Non-pigmented ciliary epithelial cell (primary cell): ENCODE data around the gene UBTD2.
"Not testable (repeated sequence)": the region's sequence is repeated elsewhere in the genome, so short reads cannot be mapped to it uniquely, and the experiment has no call there.

ENCODE experiments used
- DNase-seq: peaks from one replicate; pipeline ENCODE4 v3.0.0-alpha.2; 2010; ENCODE audit warnings: low read depth

UBTD2 gene

GRCh38 chr5:172248637-172249036, 34.9 kb downstream of the UBTD2 start:
- DNase-seq, result no peak

DNA sequence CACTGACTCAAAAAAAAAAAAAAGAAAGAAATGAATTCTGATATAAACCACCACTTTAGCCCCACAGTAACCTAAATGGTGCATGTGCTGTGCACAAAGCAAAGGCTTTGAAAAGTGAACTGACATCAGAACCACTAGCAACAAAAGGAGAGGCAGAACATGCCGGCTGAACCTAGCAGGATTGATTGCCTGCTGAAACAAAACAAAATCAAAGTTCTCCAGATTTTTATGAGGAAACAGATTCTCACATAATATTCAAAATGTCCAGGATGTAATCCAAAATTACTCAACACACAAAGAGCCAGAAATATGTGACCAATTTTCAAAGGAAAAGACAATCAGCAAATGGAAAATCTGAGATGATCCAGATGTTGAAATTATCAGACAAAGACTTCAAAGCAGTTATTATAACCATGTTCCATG, 37.9 kb downstream of the UBTD2 start:
- no peak for DNase-seq

DNA sequence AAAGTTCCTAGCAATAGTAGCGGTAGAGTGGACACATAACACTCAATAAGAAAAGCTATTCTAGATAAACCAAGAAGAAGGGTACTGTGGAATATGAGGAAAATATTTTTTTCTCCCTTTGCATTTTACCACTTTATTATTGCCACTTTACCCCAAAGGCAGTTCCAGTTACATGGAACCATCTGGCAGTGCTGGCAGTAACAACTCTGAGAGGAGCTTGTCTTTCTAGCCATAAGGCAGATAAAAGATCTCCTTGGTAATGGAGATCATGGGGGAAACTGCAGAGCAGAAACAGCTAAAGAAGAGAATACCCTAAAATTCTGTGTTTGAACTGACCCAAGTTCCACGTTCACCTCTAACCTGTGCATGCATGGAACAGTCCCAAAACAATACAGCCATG, 38.5 kb downstream of the UBTD2 start:
- no peak for DNase-seq

DNA sequence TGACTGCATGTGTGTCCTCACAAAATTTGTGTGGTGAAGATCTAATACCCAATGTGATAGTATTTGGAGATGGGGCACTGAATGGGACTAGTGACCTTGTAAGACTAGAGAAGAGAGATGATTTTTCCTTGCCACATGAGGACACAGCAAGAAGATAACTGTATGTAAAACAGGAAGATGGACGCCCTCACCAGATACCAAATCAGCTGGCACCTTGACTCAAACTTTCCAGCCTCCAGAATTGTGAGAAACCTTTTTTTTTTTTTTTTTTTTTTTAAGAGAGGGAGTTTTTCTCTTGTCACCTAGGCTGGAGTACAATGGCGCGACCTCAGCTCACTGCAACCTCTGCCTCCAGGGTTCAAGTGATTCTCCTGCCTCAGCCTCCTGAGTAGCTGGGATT, 40.3 kb downstream of the UBTD2 start:
- DNase-seq, result no peak

GRCh38 chr5:172238334-172238733, 45.2 kb downstream of the UBTD2 start:
- no peak for DNase-seq

GRCh38 chr5:172235827-172236736, 47.5 kb downstream of the UBTD2 start:
- no peak for DNase-seq

DNA sequence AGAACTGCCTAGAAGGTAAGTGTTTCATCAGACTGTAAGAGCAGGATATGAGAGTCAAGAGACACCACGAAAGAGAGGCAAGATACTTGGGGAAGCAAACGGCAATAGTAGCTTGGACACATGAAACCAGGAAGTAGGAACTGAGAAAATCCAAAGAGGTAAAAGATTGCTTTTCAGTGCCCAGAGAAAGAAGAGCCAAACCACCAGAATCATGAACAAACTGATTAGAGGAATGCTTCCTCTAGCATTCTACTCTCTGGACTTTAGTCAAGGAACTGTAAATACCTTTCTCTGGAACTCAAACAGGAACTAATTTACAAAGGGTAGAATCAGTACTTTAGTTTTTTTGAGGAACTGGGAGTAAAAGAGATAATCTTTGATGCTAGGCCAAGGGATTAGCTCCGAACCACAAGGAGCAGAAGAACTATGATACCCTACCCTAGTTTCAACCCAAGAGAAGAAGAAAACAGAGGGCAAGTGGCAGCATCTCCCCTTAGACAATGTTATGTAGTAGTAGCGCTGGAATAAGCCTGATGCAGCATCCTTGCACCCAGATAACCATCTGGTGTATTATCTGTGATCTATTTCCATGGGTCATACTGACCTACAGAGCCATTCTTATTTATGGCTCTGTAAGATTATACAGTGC, 48.3 kb downstream of the UBTD2 start:
- no peak for DNase-seq

DNA sequence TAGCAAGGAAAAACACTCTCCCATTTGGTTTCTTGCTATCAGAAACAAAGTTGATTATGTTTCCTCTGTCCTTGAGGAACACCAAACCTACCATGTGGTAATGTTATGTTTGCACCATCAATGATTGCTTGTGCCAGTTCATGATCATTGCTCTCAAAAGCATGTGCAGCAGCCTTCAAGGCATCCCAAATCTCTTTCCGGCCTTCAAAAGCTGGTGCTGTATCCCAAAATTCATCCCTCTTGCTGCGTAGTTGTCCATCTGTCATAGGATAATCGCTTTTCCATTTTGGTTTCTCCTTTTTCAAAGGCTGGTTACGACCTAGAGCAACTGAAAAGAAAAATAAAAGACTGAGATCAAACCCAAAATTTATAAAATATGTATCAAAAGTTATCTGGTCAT, 49.5 kb downstream of the UBTD2 start:
- DNase-seq, result no peak

GRCh38 chr5:172229904-172230303, 53.7 kb downstream of the UBTD2 start:
- no peak for DNase-seq

- DNase-seq, result no peak
These were observed 58.6 kb downstream of the UBTD2 start for GRCh38 chr5:172224996-172225395.

DNA sequence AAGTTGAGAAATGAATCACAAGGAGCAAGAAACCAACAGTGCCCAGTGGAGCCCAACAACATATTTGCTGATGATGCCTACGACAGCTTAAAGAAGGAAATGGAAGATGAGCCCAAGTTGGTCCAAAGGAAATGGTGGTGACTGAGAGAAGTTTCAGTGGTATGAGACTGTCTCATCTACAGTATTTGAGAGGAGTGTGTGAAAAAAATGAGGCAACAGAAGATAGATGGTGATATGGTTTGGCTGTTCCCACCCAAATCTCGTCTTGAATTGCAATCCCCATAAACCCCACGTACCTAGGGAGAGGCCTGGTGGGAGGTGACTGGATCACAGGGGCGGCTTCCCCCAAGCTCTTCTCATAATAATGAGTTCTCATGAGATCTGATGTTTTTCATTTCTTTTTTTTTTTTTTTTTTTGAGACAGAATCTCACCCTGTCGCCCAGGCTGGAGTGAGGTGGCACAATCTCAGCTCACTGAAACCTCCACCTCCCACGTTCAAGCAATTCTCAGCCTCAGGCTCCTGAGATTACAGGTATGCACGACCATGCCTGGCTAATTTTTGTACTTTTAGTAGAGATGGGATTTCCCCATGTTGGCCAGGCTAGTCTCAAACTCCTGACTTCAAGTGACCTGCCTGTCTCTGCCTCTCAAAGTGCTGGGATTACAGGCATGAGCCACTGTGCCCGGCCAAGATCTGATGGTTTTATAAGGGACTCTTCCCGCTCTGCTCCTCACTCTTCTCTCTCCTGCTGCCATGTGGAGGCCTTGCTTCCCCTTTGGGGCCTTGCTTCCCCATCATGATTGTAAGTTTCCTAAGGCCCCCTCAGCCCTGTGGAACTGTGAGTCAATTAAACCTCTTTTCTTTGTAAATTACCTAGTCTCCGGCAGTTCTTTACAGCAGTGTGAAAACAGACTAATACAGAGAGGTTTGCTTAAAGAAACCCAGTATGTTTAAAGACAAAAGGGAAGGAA, 59.4 kb downstream of the UBTD2 start:
- no peak for DNase-seq

- DNase-seq, result no peak
These were observed 64.3 kb downstream of the UBTD2 start for GRCh38 chr5:172219296-172219695.

GRCh38 chr5:172216345-172216744, 67.2 kb downstream of the UBTD2 start:
- DNase-seq, result no peak

- DNase-seq, result no peak
These were observed 70.4 kb downstream of the UBTD2 start for GRCh38 chr5:172213126-172213525.

- no peak for DNase-seq
These were observed 71.9 kb downstream of the UBTD2 start for GRCh38 chr5:172211676-172212075.

- DNase-seq, result no peak
These were observed 73.8 kb downstream of the UBTD2 start for GRCh38 chr5:172209714-172210113.

GRCh38 chr5:172207511-172207910, 76.1 kb downstream of the UBTD2 start:
- no peak for DNase-seq

DNA sequence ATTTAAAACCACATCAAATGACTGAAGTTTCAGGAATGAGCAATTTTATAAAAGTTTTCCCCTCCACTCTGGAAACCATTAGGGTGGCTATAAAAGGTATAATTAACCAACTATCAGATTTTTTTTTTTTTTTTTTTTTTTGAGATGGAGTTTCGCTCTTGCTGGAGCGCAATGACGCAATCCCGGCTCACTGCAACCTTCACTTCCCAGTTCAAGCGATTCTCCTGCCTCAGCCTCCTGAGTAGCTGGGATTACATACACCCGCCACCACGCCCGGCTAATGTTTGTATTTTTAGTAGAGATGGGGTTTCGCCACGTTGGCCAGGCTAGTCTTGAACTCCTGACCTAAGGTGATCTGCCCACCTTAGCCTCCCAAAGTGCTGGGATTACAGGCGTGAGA, 77.6 kb downstream of the UBTD2 start:
- not testable (repeated sequence) for DNase-seq

DNA sequence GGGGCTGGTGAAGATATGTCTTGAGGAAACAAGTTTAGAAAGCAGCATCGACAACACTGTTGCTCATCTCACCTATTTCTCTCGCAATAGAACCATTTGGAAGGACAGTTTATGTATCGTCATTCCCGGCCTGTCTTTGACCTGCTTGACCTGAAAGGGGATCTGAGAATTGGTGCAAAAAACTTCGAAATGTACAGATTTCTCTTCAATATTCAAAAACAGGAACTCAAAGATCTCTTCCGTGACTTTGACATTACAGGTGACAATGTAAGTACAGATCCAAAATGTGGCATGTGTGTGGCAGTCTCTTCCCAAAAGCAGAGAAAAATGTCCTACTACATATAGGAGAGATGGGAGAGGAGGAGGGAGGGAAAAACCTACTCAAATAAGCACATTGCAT, 83.1 kb downstream of the UBTD2 start:
- DNase-seq, result no peak

DNA sequence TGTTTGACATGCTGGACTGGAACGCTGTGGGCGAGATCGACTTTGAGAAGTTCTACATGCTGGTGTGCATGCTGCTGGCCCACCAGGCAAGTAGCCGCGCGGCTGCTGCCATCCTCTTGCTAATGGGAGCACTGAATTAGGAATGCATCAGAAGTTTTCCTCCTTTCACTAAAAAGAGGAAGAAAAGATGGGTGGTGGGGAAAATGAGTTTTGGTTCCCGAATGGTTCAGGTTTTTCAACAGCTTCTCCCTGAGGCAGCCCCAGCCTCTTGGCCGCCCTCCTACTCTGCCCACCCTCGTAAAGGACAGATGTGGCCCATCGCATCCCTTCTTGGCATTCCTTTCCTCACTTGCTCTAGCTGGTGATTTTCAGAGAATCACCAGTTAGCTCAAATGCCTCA, 84.1 kb downstream of the UBTD2 start:
- DNase-seq, result no peak

- DNase-seq, result not testable (repeated sequence)
These were observed 85.8 kb downstream of the UBTD2 start for GRCh38 chr5:172197775-172198174.
